Activated CD8-positive, alpha-beta memory T cell treated with anti-CD3 and anti-CD28 coated beads for 24 hours (primary cell): ENCODE measurements around the gene DNAJB1.
"Not testable (repeated sequence)": the region's sequence is repeated elsewhere in the genome, so short reads cannot be mapped to it uniquely, and the experiment has no call there.

Experiments
- DNase-seq: peaks from one replicate; pipeline ENCODE4 v3.0.0-alpha.2; 2020

The DNAJB1 gene

DNA sequence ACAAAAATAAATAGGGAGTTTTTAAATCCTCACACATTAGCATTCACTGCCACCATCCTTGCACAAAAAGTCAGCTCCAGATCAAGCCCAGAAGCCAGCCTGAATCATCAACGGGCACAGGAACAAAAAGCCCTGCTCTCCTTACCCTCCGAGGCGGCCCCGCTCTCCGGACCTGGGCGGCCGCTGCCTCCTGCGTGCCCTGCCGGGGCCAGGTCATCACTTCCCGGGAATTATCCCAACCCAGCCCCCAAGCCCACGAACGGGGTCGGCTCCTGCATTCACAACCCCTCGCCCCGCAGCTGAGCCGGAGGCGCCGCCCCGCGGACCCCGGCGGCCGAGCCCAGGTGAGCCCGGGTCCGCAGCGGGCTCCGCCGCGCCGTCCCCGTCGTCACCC, 754 bp downstream of the DNAJB1 start:
- no peak for DNase-seq

DNA sequence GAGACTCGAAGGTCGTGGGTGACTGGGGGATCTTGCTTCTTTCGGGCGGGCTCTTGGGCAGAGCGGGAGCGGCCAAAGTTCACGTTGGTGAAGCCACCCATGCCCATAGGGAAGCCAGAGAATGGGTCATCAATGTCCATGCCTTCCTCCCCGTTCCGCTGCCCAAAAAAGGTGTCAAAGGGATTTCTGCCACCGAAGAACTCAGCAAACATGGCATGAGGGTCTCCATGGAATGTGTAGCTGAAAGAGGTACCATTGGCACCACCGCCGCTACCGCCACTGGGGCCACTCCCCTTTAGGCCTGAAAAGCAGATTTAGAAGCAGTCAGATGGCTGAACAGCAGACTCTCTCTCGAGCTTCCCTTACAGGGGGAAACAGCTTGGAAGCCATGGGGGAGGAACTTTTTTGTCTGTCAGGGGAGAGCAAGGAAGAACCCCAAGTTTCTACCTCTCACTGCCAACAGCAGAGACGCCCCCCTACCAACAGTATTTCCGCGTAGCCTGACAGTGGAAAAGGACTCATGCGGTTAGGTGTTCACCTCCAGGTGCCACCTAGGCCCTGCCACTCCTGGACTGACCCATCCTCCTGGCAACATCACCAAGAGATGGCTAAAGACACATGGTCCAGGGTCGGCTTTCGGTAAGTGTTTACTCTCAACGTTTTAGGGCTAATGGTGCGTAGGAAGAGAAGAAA, 1.3 kb downstream of the DNAJB1 start:
- DNase-seq = no peak

DNA sequence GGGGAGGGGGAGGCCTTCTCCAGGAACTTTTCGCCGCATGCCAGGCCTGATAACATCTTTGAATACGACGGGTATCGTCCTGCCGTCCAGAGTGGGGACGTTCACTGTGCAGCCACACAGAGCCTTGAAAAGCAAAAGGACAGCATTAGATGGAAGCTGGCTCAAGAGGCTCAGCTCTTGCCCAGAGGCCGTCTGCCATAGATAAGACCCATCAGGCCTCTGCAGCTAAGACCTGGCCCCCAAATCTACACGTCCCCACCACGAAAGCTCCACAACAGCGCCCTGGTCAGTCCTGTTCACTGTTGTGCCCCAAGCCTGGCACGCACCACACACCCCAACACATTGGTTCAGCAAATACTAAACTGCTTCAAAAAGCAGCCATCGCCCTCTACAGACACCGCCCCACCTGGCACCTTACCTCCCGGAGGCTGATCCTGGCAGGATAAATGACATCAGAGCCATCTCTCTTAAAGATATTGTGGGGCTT, 2.1 kb downstream of the DNAJB1 start:
- DNase-seq = no peak

- DNase-seq = no peak
Measured at GRCh38 chr19:14515501-14516047, 2.6 kb downstream of the DNAJB1 start.

- no peak for DNase-seq
Measured at GRCh38 chr19:14514215-14514863, 3.9 kb downstream of the DNAJB1 start.

- DNase-seq = no peak
Measured at GRCh38 chr19:14512406-14512961, 5.7 kb downstream of the DNAJB1 start.

GRCh38 chr19:14511229-14511593, 7.0 kb downstream of the DNAJB1 start:
- DNase-seq = no peak

GRCh38 chr19:14510311-14511228, 7.6 kb downstream of the DNAJB1 start:
- no peak for DNase-seq

DNA sequence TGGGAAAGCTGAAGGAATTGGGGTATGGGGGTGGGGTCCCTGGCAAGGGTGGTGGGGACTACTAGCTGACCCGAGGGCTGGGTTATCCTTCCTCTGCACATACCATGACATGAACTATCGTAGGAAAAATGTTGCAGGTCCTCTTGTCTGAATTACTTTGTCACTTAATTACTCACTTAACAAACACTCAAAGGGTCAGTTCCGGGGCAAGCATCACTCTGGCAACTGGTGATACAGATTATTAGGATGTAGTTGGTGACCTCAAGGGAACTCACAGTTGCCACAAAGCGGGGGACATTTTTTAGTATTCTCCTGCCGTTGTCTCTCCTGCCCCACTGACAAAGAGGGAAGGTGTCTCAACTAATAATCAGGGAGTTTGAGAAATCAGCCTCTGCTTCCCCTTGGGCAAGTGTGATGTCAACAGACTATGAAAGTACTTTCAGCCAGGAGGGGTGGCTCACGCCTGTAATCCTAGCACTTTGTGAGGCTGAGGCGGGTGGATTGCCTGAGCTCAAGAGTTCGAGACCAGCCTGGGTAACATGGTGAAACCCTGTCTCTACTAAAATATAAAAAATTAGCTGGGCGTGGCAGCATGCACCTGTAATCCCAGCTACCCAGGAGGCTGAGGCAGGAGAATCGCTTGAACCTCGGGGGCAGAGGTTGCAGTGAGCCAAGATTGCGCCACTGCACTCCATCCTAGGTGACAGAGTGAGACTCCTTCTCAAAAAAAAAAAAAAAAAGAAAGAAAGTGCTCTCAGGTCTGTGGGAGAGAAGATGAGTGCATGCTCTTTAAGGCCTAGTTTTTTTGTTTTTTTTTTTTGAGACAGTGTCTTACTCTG, 10.3 kb downstream of the DNAJB1 start:
- no peak for DNase-seq

DNA sequence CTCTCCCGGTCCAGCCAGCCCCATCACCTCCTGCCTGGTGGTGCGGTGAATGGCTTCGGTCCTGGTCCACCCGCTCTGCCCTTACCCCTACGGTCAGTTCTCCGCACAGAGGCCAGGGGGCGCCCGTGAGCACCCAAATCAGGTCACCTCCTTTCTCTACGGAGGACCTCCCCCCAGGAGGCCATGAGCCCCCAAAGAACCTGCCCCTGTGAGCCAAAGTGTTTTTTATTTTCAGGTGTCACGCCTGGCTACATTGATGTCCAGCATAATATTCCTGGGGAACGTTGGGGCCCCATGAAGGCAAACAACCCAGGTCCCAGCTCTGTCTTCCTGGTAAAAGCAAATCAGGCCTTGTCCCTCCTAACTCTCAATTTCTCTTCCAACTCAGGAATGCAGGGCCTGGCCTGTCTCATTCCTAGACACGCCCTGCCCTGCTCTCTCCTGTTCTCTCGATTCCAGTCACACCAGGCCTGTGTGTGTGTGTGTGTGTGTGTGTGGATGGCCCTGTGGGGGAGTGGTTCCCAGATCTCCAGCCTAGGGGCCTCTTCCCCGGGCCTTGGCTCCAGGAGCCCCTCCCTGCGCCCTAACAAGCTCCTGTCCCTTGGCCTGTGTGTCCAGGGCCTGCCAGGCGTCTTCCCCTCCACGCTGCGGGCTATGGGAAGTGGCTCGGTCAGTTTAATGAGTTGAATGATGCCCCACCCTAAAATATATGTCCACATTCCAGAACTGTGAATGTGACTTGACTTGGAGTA, 12.5 kb downstream of the DNAJB1 start:
- DNase-seq = peak; percentile 89

DNA sequence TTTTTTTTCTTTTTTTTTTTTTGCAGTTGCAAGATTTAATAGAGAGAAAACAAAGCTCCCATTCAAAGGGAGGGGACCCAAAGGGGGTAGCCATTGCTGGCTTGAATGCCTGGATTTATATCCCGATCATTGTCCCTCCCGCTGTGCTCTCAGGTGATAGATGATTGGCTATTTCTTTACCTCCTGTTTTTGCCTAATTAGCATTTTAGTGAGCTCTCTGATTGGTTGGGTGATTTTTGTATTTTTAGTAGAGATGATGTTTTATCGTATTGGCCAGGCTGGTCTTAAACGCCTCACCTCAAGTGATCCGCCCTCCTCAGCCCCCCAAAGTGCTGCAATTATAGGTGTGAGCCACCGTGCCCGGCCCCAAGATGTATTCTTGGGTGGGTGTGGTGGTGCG, 13.6 kb downstream of the DNAJB1 start:
- not testable (repeated sequence) for DNase-seq

GRCh38 chr19:14503285-14503684, 14.9 kb downstream of the DNAJB1 start:
- no peak for DNase-seq

DNA sequence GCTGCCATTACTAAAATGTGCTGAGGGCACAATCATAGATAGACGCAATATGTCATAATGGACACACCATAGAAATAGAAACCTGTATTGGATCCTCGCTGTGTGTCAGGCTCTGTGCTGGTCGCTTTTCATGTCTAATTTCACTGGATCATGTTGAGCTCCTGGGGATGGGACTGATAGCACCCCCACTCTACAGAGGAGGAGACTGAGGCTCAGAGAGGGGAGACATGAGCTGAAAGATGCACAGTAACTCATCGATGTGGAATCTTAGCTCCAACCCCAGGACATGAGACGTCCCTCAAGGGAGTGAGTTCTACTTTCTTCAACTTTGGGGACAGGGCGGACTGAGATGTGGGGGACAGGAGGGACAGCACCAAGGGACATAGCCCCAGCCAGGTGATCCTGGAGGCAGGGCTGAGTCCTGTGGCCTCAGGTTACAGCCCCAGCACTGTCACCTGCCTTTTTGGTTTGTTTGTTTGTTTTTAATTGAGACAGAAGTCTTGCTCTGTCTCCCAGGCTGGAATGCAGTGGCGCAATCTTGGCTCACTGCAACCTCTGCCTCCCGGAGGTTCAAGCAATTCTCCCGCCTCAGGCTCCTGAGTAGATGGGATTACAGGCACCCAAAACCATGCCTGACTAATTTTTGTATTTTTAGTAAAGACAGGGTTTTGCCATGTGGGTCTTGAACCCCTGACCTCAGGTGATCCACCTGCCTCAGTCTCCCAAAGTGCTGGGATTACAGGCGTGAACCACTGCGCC, 15.7 kb downstream of the DNAJB1 start:
- DNase-seq = no peak

- no peak for DNase-seq
Measured at GRCh38 chr19:14497228-14497921, 20.8 kb downstream of the DNAJB1 start.

GRCh38 chr19:14496834-14497227, 21.4 kb downstream of the DNAJB1 start:
- no peak for DNase-seq

- peak; percentile 95 for DNase-seq
Measured at GRCh38 chr19:14496029-14496833, 22.0 kb downstream of the DNAJB1 start, which contains the start of gene GIPC1. GIPC1 (minus strand) TSS chr19:14496127; CDS start chr19:14482976, 13,151 bp downstream.

GRCh38 chr19:14495672-14496028, 22.5 kb downstream of the DNAJB1 start:
- DNase-seq = no peak

DNA sequence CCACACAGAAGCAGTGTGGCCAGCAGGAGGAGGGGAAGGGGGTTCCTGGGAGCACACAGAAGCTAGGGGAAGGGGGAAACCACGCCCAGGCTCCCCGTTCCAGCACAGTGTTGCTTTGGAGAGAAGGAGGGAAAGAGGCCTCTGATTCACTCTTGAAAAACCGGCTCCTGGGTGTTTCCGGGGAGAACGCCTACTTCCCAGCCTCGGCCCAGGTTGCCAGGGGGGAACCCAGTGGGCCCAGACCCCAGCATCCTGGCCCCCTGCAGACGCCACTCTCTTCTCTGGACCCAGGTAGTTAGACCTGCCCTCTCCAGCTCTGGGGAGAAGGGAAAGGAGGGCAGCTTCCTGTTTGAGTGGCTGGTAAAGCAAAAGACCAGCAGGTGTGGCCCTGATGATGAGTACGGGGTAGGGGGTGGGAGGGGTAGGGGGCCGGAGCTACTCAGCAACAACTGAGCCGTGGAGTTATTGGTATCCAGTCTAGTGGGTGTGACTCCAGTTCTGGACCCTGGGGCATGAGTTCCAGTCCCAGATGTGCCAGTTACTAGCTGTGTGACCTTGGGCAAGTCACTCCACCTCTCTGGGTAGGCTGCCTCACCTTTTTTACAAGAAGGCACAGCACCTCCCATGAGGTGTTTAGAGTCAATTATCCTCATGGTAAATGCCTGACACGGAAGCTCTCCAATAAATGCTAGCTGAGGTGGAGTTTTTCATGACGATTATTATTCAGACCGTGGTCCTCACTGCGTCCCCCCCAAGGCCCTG, 23.1 kb downstream of the DNAJB1 start:
- no peak for DNase-seq
